Measurements from ENCODE around the gene ZNF324. TPM values are rescaled to one million over a fixed set of nuclear protein-coding genes. Genes with fewer than 3 reads are reported as not detected.

ZNF324 gene
- total and polyA plus RNA-seq, 2 of the 8 experiments (the other 6 are each of a cell fraction or from before 2014, with no cell fraction given), result 5.1 to 5.8 TPM

DNA sequence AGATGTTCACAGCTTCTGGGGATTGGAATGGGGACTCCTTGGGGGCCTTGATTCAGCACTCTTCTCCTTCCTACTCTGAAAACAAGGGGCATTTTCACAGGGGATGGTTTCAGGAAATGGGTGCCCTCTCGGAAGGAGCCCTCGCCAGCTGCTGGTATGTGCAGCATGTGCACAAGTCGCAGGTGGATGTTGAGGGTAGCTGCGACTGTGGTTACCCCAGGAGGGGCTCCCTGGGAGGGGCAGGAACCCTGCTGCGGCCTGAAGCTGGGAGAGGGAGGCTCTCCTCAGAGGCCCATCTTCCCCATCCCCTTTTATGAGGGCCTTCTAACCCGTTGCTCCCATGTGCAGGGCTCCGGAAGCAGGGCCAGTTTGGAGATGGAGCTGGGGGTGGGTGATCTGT, 15.5 kb downstream of the ZNF324 start:
- Histone ChIP-seq H3K4me2 (ENCODE audit: insufficient read depth in 1 of 2, low read depth in 2 of 2, low read length in 2 of 2) (no peak overlapping the region), H3K9me3 (ENCODE audit: insufficient read depth in 2 of 2, low read depth in 1 of 2, low read length in 1 of 2) (no peaks in the 10 kb centered on the region), H3K79me1 (ENCODE audit: low read depth, low read length) (no peaks in the 10 kb centered on the region), H3K27ac (ENCODE audit: low read depth, low read length) (no peak overlapping the region), H3K27me3 (replicated peaks in 1 of 4; ENCODE audit: control insufficient read depth in 3 of 4, extremely low read depth in 1 of 4, insufficient read depth in 3 of 4, low read length in 3 of 4) (no peaks in the 10 kb centered on the region), H2BK5ac (ENCODE audit: low read depth, low read length) (no peak overlapping the region), H3K4ac (replicated peaks; ENCODE audit: insufficient read length, low read depth, low read length) (no peak overlapping the region), H2BK120ac (replicated peaks; ENCODE audit: low read depth, low read length) (no peak overlapping the region), H3K23ac (ENCODE audit: insufficient read length) (no peak overlapping the region), H3K18ac (ENCODE audit: extremely low read depth, low read length) (no peak overlapping the region), H3K56ac (replicated peaks; ENCODE audit: insufficient read length, low read depth, low read length) (no peak overlapping the region), H3K23me2 (ENCODE audit: low read depth, low read length) (no peaks in the 10 kb centered on the region), H4K20me1 (replicated peaks in 1 of 2; ENCODE audit: control insufficient read depth in 1 of 2, insufficient read depth in 2 of 2, low read length in 2 of 2) (no peaks in the 10 kb centered on the region), H2BK15ac (ENCODE audit: low read length) (no peak overlapping the region), H3K4me1 (replicated peaks in 1 of 4; ENCODE audit: control insufficient read depth in 3 of 4, insufficient read depth in 4 of 4, low read length in 3 of 4) (no peaks in the 10 kb centered on the region), H2AK5ac (ENCODE audit: low read depth, low read length) (no peak overlapping the region), H2AFZ (ENCODE audit: low read length) (no peak overlapping the region), H2BK20ac (ENCODE audit: low read length) (no peak overlapping the region), H4K5ac (ENCODE audit: insufficient read length, low read depth, low read length) (no peak overlapping the region), H2BK12ac (ENCODE audit: low read depth, low read length) (no peak overlapping the region), H4K8ac (ENCODE audit: extremely low read depth, insufficient read depth, low read length) (no peak overlapping the region), H4K91ac (replicated peaks; ENCODE audit: insufficient read length, low read length) (no peak overlapping the region), H3K4me3 (ENCODE audit: extremely low read depth in 1 of 4, insufficient read depth in 2 of 4, low read depth in 3 of 4, low read length in 4 of 4) (no peak overlapping the region), H3K36me3 (ENCODE audit: control insufficient read depth in 2 of 4, insufficient read depth in 4 of 4, low read length in 3 of 4) (peaks cover 0 to 2% (median 0%) of the 10 kb centered on the region in 4 experiments; a peak in 2 of 8 replicates), H3K9ac (replicated peaks in 1 of 4; ENCODE audit: extremely low read depth in 1 of 4, low read depth in 3 of 4, low read length in 3 of 4) (no peak overlapping the region), H3K79me2 (ENCODE audit: control insufficient read depth in 1 of 2, insufficient read depth in 2 of 2, low read length in 2 of 2) (no peaks in the 10 kb centered on the region), H3K14ac (ENCODE audit: insufficient read length) (no peak overlapping the region)
- CTCF ChIA-PET (ENCODE audit: partially characterized antibody), result interaction anchor here (3.2 to 3.8 kb wide), 2 partner anchors 13 to 37 kb away, joined by 8 to 12 read pairs; partner anchors contain the start of gene ZBTB45
- 85% methylated on average over 6 of the region's 7 CpGs; no CpG with 5 or more reads in 1 of the 2 experiments for WGBS, 2 experiments (ENCODE audit: extremely low coverage in 1 of 2, insufficient coverage in 1 of 2, insufficient read length in 1 of 2, insufficient replicate concordance in 2 of 2, low coverage in 1 of 2, low lambda C conversion rate in 2 of 2, missing lambda C conversion rate in 1 of 2)
- FAIRE-seq, result no peak
- POLR2A ChIA-PET (ENCODE audit: partially characterized antibody), result interaction anchor here (1.6 to 2.3 kb wide), 2 partner anchors 37 to 153 kb away, joined by 3 to 6 read pairs; partner anchors contain the start of gene ZBTB45
- no peak for DNase-seq (ENCODE audit: low read depth in 1 of 2, low spot score in 2 of 2)
- TF ChIP-seq, protein P1, sequence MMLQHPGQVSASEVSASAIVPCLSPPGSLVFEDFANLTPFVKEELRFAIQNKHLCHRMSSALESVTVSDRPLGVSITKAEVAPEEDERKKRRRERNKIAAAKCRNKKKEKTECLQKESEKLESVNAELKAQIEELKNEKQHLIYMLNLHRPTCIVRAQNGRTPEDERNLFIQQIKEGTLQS (IDR thresholded peaks at IDR 0.05; ENCODE audit: insufficient read depth, low read depth, low read length), result no peak
- TF ChIP-seq PHF8 (conservative IDR thresholded peaks at IDR 0.05; ENCODE audit: low read depth, low read length) (no peak), SIX5 (IDR thresholded peaks at IDR 0.05; ENCODE audit: low read depth, low read length) (no peak), EZH2 (IDR thresholded peaks at IDR 0.05; ENCODE audit: low read depth, low read length, severe bottlenecking) (no peak), JUN (IDR thresholded peaks at IDR 0.05; ENCODE audit: low read depth, low read length) (no peak), SIN3A (conservative IDR thresholded peaks at IDR 0.05 in 1 of 2, IDR thresholded peaks at IDR 0.05 in 1 of 2; ENCODE audit: low read depth in 1 of 2, low read length in 2 of 2) (no peak), RNF2 (IDR thresholded peaks at IDR 0.05; ENCODE audit: borderline replicate concordance, low read depth, low read length, missing control alignments, poor library complexity, severe bottlenecking) (no peak), TAF1 (IDR thresholded peaks at IDR 0.05; ENCODE audit: low read depth, low read length) (no peak), ZNF274 (IDR thresholded peaks at IDR 0.05; ENCODE audit: borderline replicate concordance, extremely low read depth, low read length) (no peak), KDM5A (IDR thresholded peaks at IDR 0.05; ENCODE audit: low read length) (no peak)
- TF ChIP-seq, protein P2, sequence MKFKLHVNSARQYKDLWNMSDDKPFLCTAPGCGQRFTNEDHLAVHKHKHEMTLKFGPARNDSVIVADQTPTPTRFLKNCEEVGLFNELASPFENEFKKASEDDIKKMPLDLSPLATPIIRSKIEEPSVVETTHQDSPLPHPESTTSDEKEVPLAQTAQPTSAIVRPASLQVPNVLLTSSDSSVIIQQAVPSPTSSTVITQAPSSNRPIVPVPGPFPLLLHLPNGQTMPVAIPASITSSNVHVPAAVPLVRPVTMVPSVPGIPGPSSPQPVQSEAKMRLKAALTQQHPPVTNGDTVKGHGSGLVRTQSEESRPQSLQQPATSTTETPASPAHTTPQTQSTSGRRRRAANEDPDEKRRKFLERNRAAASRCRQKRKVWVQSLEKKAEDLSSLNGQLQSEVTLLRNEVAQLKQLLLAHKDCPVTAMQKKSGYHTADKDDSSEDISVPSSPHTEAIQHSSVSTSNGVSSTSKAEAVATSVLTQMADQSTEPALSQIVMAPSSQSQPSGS (IDR thresholded peaks at IDR 0.05; ENCODE audit: low read length), result no peak
